Measurements from ENCODE around the gene SLC11A2.
"Not testable (repeated sequence)": the region's sequence is repeated elsewhere in the genome, so short reads cannot be mapped to it uniquely, and the experiment has no call there.

SLC11A2 gene

DNA sequence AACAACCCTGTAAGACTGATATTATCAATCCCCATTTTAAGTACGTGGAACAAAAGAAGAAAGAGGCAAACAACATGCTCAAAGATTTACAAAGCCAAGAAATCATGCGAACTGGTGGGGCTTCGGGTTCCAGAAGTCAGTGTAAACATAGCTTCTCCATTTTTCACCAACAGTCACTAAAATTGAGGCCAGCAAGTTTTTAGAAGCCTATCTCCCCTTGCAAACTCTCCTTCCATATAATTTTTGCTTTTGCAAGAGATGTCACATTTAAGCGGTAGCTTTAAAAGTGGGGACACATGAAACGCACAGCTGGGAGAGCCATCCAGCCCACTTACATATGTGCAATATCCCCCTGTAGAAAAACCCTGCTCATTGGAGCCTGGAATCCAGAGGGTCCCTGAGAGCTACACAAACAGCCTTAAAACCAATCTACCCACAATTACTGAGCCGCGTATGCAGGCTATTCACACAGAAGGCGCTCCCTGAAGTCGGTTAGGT lies 797 bp downstream of the SLC11A2 start:
- no peak for DNase-seq

DNA sequence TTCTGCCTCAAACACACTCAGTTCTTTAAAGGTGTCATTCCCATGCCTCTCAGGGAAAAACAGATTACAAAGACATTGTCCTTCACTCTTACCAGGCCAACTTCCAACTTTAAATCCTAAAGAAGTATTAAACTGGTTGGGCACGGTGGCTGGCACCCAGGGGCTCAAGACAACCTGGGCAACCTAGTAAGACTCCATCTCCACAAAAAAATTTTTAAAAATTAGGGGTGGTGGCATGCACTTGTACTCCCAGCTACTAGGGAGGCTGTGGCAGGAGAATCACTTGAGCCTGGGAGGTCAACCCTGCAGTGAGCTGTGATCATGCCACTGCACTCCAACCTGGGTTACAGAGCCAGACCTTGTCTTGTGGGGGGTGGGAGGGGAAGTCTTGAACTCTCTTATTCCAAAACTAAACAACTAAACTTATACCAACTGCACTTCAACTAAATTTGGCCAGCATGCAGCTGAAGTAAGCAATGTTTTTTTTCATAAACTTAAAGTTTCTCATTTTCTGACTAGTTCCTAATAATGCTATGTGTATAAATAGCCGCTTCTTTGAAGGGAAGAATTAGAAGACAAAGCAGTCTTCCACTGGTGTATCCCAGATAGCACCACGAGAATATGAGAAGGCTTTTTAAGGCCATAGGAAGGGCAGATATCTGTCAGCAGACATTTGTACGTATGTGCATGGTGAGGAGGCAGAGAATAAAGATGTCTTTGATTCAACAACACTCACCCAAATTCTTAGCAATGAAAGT lies 2.4 kb downstream of the SLC11A2 start:
- DNase-seq: no peak

DNA sequence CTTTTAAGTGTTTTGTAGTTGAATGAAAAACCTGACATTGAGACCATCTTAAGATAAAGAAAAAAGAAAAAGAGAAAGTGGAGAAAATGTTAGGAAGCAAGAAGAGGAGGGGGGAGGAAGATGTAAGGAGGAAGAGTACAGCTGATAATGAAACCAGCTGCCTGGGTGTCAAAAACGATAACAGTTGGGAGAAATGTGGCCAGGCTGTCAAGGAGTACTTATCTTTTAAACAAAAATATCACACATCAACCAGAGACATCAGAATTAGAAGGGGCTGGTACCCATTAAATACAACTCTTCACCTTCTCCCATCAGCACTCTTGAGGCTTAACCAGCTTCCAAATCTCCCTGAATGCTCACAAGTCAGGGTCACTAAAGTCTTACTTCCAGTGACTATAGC lies 4.5 kb downstream of the SLC11A2 start:
- no peak for DNase-seq

DNA sequence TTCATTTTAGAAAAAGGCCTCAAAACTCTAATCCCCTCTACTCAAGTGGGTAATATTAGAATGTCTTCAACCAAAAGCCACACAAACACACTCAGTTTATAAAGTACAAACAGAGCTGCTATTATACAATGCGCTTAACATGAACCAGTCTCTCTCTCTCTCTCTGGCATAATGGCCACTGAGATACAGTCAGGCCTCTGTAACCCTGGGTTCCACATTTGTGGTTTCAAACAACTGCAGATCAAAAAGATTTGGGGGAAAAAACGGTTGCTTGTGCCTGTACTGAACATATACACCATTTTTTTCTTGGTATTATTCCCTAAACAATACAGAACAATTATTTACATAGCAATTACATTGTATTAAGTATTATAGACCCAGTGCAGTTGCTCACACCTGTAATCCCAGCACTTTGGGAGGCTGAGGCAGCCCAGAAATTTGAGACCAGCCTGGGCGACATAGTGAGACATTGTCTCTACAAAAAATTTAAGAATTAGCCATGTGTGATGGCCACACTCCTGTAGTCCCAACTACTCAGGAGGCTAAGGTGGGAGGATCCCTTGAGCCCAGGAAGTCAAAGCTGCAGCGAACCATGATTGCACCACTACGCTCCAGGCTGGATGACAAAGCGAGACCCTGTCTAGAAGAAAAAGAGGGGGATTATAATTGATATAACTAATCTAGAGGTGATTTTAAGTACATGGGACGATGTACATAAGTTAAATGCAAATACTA lies 5.6 kb downstream of the SLC11A2 start:
- no peak for DNase-seq

DNA sequence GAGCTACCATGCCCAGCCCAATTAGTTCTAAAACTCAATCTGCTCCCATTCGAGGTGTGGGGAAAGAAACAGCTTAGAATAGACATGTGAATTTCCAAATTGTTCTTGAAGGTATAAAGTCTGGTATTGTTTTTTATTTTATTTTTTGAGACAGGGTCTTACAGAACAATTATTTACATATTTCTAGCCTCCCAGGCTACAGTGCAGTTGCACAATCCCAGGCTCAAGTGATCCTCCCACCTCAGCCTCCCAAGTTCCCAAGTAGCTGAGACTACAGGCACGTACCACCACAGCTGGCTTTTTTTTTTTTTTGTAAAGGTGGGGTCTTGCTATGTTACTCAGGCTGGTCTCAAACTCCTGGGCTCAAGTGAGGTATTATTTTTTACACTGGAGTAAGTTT lies 6.3 kb downstream of the SLC11A2 start:
- no peak for DNase-seq

DNA sequence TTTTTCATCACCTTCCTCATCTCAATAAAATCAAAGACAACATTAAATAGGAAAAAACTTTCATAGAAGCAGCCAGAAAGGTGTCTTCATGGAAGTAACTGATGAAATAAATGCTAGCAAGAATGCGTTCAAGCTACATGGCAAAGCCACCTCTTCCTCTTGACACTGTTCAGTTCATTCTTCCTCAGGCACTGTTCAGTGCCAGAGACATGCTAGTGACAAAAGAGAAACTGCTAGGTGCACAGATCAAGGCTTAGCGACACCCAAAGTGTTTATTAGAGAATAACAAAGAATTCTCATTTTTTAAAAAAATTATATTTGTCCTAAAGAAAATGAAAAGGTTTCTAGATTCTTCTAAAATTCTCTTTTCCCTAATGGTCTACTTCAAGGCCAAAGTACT lies 7.2 kb downstream of the SLC11A2 start:
- DNase-seq: no peak

DNA sequence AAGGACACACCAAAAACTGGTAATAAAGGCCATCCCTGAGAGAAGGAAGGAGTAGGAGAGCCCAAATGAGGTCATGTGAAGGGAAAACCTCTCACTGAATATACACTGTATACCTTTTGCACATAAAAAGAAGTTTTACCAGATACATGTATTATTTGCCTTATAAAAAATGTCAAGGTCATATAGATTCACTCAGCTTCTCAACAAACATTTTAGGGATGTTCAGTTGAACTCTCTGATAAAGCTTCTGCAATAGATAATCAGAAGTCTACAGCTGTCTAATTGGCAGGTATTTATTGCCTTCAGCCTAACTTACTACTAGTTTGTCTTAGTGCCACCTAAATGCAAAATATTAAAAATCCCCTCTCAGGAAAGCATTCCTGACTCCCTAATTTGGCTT lies 8.7 kb downstream of the SLC11A2 start:
- DNase-seq: no peak

DNA sequence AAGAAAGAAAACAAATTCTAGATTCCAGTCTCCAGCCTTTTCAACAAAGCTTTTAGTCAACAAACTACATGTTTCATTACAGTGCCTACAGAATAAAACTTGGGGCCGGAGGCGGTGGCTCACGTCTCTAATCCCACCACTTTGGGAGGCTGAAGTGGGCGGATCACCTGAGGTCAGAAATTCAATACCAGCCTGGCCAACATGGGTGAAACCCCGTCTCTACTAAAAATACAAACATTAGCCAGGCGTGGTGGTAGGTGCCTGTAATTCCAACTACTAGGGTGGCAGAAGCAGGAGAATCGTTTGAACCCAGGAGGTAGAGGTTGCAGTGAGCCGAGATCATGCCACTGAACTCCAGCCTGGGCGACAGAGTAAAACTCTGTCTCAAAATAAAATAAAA lies 11.7 kb downstream of the SLC11A2 start:
- DNase-seq: not testable (repeated sequence)

DNA sequence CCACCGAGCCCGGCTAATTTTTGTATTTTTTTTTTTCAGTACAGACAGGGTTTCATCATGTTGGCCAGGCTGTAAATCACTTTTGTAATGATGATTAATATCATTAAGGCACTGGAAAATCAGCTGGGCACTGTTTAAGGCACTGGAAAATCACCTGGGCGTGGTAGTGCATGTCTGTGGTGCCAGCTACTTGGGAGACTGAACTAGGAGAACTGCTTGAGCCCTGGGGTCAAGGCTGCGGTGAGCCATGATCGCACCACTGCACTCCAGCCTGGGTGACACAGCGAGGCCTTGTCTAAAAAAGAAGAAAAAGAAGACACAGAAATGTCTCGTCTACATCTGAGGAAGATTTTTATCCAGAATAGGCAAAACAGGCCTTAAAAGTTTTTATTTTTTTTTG lies 12.7 kb downstream of the SLC11A2 start:
- DNase-seq: no peak

DNA sequence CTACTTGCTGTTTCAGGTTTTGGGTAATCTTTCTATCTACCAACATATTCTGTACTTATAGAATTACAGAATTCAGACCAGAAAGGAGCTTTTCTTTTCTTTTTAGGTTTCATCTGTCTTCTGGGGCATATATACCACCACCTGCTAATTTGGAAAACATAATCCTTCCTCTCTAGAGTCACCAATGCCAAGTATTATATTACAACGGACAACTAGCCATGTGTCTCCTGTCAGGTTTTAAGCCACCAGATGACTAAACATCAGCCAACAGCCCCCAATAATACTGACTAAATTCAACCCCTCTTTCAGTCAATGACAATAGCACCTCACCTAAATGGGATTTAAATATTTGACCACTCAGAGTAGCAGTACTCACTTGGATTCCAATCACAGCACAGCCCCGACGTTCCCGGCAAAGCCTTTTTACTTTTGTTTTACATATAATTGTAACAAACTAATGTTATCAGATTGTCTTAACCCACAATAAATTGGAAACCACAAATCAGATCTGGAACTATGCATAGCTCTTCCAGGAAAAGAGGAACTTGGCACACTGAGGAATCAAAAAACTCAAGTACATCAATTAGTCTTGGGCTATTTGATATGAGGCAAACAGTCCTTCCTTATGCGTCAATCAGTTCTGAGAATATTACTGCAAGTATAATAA lies 13.5 kb downstream of the SLC11A2 start:
- no peak for DNase-seq

DNA sequence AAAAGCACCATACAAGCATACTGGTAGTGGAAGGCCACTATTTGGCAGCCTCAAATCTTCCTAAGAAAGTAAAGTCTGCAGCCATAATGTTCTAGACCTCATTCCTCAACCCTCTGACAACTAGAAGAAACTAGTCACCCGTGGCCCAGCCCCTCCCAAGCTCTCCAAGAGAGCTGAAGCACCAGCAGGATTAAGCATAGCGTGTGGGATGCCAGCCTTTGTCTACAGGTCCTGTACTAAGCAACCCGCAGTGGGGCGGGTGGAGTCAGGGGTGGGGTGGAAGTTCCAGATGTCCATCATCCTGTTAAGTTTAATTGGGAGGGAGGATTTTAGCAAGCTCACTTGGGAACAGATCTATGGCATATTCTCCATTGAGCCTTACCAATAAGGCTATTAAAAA lies 14.2 kb downstream of the SLC11A2 start:
- no peak for DNase-seq

DNA sequence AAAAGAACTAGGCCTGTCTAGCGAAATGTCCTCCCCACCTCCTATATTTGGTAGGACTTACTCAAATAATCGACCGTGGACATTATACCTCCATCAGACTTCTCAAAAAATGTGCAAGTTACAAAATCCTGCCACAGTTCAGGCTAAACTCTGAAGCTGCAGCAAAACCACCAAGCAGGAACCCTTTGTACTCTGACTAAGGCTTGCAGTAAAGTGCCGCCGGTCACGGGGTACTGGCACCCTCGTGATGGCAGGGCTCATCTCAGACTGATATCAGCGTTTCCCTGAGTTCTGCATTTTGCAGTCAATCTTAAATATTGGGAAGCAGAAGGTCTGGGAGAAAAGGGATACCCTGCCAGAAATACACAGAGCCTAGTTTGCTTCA lies 17.1 kb downstream of the SLC11A2 start:
- peak; percentile 45 to 50 for DNase-seq

DNA sequence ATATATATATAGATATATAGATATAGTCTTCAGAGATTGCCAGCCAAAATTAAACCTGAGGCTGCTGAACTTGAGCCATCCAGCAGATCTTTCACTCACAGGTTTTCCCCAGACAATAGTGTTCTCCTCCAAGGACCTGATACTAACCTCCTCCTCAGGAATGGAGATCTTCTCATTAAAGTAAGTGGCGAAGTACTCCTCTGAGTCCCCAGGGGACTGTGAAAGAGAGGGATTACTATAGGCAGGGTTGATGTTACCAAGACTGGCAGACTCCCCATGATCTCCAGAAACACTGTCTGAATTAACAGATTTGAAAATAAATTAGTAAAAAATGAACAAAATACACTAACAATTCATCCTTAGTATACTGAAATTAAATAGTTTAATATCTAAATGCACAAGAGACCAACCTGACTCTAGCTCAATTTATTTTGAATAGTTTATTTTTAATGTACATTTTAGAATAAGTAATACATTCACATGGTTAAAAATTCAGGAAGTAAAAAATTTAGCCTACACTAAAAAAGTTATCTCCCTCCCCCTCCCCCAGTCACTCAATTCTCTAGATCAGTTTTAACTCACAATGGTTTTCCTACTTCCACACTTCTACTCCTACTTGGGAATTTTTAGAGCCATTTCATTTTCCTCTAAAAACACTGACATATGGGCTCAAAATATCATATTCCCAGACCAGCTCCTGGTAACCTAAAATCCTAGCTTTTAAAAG lies 17.7 kb downstream of the SLC11A2 start:
- no peak for DNase-seq

DNA sequence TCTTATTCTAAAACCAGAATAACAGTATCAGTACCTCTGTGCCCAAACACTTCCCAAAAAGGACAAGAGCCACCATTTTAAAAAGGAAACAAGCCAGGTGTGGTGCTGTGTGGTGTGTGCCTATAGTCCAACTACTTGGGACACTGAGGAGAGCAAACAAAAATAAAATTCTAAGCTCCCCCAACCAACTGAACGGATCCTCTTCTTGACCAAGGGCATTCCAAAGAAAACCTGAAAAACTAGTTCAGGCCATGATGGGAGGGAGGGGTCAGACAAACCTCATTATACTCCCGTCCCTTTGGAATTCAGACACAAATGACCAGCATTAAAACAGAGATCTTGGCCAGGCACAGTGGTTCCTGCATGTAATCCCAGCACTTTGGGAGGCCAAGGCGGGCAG lies 20.5 kb downstream of the SLC11A2 start:
- no peak for DNase-seq

DNA sequence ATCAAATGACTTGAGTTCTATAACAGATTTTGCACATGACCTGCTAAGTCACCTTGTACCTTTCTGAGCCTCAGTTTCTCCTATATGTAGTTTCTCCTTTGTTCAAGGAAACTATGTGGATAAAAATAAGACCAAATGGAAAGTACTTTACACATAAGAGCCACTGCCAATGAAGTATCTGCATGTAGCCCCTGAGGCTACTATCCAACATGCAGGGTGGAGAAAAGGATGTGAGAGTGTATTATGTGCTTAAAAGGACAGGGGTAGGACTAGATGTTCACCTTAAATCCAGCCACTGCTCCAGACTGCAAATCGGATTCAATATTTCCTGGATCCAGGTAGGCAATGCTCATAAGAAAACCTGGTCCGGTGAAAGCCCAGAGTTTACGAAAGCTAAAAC lies 21.2 kb downstream of the SLC11A2 start:
- DNase-seq: no peak

DNA sequence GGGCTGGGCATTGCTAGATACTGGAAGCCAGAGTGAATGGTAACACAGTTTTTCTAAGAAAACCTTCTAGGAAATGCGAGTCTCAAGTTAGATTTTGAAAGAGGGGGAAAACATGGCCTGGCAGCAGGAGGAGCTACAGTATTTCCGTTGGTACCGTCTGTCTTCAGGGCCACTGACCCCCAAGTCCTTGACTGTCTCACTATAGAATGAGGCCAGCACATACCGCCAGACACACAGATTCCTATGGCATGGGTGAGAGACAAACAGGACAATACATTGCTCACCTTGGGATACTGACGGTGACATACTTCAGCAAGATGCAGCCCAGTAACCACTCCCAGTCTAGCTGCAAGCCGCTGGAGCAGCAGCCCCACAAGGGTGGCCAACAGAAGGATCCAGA lies 21.7 kb downstream of the SLC11A2 start:
- no peak for DNase-seq

DNA sequence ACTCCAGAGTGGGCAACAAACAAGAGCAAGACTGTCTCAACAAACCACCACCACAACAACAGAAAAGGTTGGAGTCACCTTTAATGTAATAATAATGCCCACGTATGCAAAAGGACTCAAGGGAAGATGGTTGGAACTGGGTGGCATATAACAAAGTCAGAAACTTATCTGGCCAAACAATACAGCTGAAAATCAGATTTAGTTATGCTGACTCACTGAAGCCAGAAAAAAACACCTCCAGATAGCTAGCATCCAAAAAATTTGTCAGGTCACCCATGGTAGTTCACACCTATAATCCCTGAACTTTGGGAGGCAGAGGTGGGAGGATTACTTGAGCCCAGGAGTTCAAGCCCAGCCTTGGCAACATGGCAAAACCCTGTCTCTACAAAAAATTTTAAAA lies 24.4 kb downstream of the SLC11A2 start:
- no peak for DNase-seq

DNA sequence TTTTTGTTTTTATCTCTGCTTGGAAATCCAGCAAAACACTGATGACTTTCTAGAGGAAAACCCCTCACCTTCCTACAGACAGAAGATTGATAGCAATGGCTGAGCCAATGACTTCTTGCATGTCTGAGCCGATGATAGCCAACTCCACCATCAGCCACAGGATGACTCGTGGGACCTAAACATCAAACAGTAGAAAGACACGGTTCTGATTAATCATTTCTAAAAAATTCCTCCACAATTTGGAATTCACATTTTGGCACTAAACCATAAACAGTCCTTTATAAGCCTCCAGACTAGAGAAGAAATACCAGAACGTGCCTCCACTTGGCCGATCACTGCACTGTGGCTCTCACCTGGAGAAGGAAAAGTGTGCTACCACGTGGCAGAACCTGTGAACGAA lies 25.9 kb downstream of the SLC11A2 start:
- no peak for DNase-seq

DNA sequence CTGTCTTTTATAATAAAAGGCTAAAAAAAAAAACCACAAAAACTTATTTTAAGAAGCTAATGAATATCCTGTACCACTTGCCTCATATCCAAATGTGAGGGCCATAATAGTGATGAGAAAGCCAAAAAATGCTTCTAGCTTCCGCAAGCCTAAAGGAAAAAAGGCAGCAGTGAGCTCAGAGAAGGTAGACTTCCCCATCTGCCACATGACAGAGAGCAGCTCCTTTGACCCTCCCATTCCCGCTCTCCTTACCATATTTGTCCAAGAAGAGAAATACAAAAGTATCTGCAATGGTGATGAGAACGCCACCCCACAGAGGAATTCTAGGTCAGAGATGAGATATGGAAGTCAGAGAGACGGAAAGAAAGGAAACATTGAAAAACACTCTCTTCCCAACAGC lies 27.1 kb downstream of the SLC11A2 start:
- DNase-seq: no peak

DNA sequence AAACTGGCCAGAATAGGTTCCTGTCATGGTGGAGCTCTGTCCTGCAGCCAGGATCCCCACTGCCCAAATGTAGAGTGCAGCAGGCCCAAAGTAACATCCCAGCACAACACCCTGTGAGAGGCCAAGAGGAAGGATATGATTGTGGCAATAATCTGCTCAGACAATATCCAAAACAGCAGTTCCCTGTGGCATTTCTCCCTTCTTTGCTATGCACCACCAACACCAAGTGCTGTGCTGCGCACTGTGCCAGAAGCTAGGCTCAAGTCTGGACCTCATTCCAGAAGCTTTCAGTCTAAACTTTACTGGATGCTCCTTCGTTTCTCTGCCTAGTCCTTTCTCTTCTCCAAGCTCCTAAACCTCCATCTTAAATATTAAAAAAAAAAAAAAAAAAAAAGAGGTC lies 33.4 kb downstream of the SLC11A2 start:
- DNase-seq: no peak

DNA sequence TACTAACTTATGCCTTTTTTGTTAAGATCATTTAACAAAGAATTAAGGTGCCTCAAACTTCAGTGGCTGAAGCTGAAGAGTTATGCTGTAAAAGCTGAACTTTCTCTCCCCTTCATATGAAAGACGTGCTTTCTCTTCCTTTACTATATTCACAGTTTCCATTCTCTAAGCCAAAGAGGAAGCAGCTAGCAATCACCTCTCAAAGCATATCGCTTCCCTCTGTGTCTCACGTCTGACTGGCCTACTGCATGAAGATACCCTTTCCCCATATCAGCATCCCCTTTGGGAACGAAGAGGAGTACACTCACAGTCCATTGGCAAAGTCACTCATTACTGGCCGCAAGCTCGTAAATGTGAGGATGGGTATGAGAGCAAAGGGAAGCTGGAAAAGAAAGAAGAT lies 34.9 kb downstream of the SLC11A2 start:
- DNase-seq: no peak

DNA sequence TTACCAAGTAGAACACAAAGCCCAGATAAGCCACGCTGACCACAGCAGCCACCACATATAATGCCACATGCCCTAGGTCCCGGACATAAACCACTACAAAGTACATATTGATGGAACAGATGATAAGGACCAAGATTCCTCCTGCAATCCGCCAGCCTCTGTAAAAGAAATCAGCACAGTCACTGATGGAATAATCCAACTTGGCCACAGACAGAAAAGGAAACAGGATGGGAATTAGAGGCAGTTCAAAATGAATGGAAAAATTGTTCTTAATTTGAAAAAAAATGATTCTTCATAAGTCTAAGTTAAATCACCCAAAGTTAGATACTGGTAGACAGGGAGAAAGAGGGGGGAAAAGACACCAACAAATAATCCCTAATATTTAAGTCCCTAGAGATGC lies 35.4 kb downstream of the SLC11A2 start:
- DNase-seq: no peak

DNA sequence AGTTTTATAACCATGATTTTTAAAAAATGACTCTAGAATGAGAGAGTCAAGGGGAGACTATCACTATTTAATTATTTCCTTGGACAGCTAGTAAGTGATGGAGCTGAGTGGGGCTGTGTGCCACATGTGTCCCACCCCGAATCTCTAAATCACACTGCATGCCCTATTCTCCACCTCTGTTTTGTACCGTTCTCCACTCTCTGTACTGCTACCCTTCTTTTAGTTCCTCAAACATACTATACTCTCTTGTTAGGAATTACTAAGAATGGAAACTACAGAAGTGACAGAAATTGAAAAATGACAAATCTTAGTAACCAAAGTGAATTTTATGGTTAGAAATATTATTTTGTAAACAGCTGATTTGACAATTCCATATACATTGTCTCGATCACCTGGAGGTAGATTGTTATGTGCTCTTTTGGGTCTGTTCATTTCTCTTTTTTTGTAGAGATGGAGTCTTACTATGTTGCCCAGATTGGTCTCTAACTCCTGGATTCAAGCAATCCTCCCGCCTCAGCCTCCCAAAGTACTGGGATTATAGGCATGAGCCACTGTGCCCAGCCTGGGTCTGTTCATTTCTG lies 35.9 kb downstream of the SLC11A2 start:
- no peak for DNase-seq

Measured in stimulated activated CD4-positive, alpha-beta T cell treated with anti-CD3 and anti-CD28 coated beads, Interleukin-2, amount 100 ng/mL, for 24 hours (primary cell).